HG02943 (cell line): Measurements from ENCODE around the gene MALL.
"Not testable (repeated sequence)": the region's sequence is repeated elsewhere in the genome, so short reads cannot be mapped to it uniquely, and the experiment has no call there.

Source experiments
- ATAC-seq: cut with Tn5 transposase; IDR thresholded peaks from one replicate; pipeline ENCODE4 v1.9.1; 2021; ENCODE audit warnings: mild to moderate bottlenecking, low read depth, moderate library complexity; ENCODE audit not compliant: unreplicated experiment

Gene MALL

DNA sequence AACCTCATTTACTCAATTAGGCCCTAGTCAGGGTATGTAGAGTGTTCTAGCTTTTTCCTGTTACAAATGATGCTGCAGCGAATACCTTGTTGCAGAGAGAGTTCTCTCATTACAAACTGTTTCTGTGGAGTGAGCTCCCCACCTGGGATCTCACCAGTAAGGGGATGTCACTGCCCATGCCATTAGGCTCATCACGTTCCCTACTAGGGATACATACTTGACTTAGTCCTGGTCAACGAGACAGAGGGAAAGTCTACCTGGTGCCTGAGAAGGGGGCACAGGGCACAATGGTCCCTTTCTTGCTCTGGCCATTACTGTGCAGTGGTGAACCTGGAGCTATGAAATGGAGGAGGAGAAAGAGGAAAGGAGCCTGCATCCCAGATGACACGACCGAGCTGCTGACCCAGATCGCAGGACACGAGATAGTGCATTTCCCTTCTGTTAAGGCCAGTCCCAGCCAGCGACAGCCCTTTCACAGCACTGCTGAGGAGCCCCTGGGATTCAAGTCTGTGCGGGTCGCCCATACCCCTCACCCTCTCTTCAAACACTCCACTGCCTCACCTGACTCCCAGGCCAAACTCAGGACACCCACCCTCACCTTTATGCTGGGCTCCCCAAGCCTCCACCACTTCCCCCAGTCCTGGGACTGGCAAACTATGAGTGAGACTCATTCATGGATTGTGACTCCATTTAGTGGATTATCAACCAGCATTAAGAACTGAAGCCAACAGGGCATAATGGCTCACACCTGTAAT, 16.0 kb downstream of the MALL start:
- ATAC-seq: no peak

DNA sequence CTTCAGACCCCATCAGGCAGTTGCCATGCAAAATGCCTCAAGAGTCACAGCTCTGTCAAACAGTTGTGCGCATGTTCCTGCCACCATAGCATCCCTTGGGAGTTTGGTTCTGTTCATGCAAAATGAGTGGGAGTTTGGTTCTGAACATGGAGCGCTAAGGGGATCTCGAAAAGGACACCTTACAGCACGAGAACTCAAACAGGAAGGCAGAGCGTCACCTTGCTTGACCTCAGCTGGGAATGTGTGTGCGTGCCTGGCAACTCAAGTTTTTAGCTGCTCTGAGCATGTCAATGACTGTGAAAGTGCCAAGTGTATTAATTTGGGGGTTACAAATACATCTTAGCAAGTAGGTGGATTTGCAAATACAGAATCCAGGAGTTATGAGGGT, 16.6 kb downstream of the MALL start:
- ATAC-seq: no peak

DNA sequence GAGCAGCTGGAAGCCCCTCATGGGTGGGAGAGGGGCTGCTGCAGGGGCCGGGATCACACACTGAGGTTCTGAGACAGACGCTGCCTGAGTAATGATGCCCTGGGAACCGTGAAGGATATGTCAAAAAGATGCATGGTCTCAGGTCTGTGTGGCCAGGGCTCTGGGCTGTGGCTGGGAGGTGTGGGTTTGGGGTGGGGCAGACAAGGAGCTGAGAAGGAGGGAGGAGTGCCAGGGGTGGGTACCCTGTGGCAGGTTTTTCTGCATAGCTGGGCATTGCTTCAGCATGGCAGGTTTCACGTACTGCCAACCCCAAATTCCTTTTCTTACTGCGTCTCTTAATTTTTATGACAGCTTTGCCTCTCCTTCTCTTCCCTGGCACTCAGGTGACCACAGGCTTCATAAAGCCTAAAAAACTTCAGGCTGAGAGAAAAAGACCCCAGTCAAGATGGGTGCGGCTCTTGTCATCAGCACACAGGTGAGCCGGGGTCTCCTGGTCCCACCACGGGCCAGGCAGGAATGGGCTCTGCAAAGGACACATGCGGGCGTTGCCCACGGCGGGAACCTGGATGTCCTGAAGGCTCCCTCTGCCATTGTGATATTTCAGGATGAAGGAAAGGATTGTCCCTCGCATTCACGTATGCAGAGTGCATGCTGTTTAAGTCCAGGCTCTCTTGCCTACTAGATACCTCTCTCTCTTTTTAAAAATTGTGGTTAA, 18.0 kb downstream of the MALL start:
- ATAC-seq: no peak

DNA sequence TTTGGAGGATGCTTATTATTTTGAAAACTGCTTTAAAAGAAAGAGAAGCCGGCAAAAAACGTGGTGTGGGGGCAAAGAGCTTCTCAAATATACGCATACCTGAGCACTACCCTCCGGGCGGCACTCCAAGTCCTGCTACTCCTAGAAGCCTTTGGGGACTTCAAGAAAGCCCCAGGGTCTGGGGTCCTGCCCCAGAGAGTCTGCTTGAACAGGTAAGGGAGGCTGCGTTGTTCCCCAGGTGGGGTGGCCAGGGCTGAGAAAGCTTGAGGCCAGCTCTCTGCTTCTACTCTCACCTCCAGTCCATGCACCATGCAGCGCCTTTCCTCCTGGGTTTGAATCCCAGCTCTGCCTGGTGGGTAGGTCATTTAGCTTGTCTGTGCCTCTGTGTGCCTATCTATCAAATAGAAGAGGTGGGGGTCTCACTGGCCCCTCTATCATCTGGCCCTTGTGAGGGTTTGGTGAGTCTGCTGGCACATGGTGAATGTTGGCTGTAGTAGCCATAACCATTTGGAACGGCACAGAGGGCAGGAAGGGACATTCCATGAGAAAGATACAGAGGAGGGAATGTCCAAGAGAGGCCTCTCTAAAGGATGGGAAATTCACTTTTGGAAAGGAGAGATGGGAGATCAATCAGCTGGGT, 19.5 kb downstream of the MALL start:
- no peak for ATAC-seq

DNA sequence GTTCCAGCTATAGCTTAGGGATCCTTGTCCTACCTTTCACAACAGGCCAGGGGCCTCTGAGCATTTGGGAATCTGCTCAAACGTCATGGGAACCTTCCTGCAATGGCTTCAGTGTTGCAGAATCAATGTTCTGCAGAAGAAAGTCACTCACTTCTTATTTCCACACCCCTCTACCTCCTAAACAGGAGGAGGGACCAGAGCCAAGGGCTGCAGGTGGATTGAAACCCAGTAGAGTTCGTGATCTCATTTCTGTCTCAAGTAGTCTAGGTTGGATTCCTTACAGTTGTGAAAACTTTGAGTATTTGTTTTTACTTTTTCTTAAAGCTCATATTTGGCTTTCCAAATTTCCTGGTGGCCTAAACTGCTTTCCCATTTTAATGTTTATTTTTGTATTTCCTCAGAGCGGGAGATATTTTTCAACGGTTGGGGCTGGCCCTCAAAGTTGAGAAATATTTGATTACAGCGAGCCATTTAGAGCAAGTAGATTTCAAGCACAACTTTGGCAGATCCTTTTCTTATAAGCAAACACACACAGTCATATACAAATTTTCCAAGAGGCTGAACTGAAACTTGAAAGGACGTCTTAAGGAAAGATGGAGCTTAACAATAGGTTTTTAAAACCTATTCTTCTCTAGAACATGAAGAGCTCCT, 20.6 kb downstream of the MALL start:
- not testable (repeated sequence) for ATAC-seq

DNA sequence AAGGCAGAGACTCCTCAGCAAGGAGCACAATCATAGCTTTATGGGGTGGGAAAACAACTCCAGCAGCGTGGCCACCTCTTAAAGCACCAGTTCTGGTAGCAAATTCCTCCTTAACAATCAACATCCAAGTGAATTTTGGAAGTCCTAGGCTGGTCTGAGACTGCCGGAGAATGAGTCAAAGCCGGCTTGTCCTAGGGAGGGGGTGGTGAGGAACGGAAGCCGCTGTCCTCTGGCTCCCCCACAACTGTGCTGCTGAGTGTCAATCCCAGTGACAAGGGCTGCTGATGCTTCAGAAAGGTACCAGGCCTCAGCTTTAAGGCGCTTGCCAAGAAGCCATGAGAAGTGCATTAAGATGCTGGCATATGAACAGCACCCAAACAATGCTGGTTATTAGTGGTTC, 21.7 kb downstream of the MALL start:
- ATAC-seq: not testable (repeated sequence)

DNA sequence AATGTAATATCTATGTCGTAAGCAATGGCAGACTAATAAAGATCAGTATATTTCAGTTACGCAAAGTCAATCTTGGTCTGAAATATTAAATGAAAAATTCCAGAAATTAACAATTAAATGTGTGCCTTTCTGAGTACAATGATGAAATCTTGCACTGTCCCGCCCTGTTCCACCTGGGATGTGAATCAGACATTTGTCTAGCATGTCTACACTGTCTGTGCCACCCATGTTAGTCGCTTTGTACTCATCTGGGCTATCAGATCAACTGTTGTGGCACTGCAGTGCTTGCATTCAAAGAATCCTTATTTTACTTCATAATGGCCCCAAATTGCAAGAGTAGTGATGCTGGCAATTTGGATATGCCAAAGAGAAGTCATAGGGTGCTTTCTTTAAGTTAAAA, 25.5 kb downstream of the MALL start:
- not testable (repeated sequence) for ATAC-seq

DNA sequence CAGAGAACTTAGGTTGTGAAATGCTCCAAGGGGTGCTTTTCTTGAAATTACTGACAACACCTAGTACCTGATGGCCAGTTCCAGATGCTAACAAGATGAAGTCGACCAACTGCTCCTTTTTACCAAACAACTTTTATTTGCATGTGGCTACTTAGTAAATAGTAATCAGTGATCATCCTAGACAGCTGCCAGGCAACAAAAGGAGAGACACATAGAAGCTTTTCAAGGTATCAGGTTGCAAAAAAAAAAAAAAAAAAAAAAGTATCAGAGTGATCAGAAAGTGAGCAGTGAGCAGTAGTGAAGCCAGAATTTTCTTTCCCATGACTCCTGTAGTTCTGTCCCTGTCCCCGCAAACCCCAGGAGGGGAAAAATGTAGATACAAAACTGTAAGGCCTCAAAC, 31.9 kb downstream of the MALL start:
- ATAC-seq: not testable (repeated sequence)

DNA sequence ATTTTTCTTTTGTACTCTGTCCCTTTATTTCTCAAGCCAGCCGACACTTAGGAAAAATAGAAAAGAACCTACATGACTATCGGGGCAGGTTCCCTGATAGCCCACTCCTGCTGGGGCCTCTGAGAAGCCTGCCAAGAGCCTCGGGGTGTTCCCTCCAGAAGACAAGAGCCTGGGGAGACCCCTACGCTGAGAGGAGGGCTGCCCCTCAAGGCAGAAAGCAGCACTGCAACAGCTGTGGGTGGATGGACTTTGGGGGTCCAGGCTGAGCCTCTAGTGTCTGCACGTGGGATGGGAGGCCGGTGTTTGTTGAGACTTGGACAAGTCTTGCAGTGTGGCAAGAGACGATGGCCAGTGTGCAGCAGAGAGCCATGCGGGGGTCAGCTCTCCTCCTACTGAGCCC, 32.5 kb downstream of the MALL start:
- ATAC-seq: not testable (repeated sequence)

DNA sequence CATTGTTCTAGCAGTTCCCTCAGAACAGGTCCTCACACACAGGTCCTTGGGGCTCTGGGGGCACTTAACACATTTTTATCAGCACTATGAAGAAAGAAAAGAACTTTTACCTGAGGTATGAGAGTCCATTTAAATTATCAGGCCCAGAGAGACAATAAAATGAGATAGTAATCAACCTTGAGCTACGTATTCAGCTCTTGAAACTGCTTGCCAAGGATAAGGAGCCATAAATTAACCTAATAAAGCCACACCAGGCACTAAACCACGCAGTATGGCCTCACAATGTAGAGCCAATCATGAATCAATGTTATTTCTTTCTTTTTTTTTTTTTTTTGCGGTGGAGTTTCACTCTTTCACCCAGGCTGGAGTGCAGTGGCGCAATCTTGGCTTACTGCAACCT, 37.5 kb downstream of the MALL start:
- ATAC-seq: not testable (repeated sequence)

DNA sequence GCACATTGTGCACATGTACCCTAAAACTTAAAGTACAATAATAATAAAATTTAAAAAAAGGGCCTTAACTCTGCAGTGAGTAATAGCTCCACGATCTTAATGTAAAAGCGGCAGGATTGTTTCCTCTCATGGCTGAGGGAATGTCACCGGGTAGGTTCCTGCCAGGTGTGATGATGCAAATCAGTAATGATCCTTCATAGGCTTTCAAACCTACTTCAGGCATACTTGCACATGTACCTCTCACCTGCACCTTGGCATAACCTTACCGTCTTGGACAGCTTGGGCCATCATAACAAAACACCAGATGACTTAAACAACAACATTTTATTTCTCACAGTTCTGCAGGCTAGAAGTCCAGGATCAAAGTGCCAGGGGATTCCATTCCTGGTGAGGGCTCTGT, 39.7 kb downstream of the MALL start:
- ATAC-seq: not testable (repeated sequence)

DNA sequence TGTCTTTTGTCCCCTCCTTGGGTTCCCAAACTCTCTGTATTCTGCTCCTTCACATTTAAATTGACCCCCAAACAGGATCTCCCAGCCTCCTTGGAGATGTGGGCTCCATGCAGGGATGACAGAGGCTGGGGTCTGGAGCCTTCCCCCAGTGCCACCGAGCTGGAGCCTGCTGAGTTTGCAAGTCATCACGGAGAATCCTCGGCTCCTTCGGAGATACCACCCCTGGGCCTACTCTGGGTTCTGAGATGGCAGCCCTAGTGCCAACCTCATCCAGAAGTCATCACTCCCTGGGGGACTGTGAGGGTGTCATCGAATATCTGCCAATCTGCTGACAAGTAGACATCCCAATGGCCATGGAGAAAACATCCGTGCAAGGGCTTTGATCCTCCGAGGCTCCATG, 45.8 kb downstream of the MALL start:
- not testable (repeated sequence) for ATAC-seq

DNA sequence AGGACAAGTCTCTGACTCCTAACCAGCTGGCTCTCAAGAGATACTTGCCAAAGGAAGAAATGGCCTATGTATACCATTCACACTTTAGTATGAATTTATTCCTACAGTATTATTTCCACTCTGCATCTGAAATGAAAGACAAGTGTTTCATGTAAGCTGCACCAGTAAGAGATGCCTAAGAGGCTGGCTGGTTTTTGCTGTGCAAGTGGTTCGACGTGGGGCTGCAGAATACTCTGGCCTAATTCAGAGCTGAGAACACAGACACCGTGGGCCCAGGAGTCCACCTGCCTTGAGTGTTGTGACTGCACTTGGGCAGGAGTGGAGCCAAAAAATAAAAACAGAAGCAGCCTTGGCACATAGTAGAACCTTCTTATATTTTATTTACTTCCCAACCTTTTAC, 47.5 kb downstream of the MALL start:
- not testable (repeated sequence) for ATAC-seq

DNA sequence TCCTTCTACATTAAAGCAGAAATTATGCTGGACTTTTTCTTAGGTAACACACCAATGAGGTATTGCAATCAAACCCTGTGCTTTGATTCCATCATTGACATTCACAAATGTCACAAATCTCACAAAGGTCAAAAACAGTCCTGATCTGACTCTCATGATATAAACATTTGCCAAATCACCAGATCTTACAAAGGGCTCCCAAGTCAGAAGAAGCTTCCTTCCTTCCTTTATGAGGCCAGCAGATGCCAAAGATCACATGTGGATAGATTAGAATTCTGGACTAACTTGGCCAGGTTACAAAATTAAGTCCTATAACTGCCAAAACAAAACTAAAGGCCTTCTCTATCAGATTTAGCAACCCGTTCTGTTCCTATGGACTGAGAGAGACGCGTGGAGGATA, 53.3 kb downstream of the MALL start:
- not testable (repeated sequence) for ATAC-seq

DNA sequence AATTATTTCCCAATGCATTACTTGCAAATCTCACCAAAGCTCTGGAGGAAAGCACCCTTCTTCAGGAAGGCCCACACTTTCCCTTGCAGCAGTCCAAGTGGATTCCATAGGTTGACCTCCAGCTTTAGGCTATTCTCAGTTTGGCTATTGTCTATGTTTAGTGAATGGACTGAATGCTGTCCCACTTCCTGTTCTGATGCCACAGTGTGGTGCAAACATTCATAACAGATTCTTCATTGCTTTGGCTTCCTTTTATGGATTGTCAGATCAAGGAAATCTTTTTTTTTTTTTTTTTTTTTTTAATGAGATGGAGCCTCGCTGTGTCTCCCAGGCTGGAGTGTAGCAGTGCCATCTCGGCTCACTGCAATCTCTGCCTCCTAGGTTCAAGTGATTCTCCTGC, 55.1 kb downstream of the MALL start:
- ATAC-seq: not testable (repeated sequence)

DNA sequence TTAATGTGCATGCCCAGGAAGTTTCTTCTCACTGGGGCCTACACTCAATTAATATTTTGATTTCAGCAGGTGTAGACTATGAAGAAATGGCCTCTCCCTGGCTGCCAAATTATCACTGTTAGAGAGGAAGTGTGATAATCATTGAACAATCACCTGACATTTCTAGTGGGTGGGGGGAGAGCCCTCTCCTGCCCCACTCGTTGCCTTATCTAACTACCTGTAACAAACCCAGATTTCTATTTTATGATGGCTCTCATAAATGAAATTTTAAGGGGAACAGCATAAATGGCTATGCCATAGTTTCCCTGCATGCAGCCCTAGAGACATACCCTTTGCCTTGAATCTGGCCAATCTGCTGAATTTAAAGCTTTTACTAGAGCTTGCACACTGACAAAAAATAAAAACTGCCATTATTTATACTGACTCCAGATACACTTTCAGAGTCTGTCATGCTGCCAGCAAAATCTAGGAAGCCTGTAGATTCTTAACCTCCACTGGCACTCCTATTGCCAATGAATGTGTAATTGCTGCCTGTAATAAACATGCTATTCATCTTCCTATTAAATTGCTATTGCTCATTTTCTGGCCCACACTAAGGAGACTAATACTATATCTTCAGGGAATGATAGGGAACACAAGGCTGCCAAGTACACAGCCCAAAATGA, 55.8 kb downstream of the MALL start:
- ATAC-seq: not testable (repeated sequence)

DNA sequence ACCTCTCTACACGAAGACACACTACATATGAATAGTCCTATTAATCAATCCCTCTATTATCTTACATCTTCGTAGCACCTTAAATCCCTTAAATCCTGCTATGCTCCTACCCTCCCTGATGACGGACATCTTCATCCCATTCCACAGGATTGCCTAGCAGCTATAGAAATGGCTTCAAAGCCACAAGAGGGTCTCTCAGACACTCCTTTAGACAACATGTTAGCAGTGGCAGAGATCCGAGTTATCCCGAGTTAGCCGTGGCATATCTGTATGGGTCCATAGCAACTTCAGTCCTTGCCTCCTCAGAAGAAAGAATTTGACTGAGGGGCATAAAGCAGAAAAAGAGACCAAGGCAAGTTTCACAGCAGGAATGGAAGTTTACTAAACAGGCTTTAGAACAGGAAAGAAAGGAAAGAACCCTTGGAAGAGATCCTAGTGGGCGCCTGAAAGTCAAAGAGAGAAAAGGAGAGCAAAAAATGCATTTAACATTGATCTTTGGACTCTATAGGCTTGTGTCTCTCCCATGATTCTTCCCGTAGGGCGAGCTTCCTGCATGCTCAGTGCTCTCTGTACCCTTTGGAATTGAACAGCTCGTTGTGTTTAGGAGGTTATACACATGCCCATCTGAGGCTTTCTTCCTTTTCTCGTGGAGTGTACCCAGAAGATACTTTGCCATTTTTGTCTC, 56.5 kb downstream of the MALL start:
- not testable (repeated sequence) for ATAC-seq

DNA sequence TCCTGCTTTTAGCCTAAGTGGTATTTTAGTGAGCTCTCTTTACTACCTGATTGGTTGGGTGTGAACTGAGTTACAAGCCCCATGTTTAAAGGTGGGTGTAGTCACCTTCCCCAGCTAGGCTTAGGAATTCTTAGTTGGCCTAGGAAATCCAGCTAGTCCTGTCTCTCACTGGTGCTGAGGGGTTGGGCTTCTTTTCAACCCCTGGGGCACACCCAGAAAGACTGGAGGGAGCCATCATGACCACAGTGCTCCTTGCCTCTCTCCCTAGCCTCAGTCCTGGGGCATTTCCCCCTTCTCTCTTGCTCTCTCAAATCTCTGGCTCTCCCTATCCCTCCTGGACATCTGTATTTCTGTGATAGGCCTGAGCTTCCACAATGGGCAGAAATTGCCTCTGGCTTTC, 57.6 kb downstream of the MALL start:
- ATAC-seq: not testable (repeated sequence)

DNA sequence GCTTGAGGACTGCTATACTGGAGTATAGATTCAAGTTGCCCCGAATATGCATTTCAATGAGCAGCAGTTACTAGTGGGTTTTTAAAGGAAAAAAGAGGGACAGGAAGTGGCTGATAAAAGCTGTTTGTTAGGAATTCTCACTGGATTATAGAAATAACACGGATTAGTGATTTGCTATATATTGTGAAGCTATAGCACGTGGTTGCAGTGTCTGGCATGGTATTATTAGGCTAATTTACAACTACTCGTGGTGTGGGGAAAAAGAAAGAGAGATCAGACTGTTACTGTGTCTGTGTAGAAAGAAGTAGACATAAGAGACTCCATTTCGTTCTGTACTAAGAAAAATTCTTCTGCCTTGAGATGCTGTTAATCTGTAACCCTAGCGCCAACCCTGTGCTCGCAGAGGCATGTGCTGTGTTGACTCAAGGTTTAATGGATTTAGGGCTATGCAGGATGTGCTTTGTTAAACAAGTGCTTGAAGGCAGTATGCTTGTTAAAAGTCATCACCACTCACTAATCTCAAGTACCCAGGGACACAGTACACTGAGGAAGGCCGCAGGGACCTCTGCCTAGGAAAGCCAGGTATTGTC, 59.7 kb downstream of the MALL start:
- ATAC-seq: not testable (repeated sequence)
